Stimulated activated CD4-positive, alpha-beta T cell treated with anti-CD3 and anti-CD28 coated beads, Interleukin-4, amount 100 ng/mL, for 24 hours (primary cell): ENCODE results near the gene ZAR1L.

Experiments used
- DNase-seq: peaks from one replicate; pipeline ENCODE4 v3.0.0-alpha.2; 2020

ZAR1L gene

DNA sequence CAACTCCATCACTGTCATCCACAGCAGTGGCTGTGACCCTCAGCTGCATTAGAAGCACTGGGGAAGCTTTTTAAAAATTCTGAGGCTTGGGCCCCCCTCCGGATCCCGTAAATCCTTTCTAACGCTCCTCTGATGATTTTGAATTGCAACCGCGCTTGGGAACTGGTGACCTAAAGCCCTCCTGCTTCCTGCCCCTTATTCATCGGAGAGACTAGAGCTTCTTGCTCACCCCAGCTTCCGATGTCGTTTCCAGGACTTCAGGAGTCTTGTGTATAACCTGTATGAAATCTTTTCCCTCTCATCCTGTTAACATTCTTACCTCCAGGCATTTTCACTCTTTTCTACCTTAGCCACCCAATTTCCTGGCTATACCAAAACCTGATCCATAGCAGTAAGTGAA lies 14.8 kb downstream of the ZAR1L start:
- DNase-seq: no peak

DNA sequence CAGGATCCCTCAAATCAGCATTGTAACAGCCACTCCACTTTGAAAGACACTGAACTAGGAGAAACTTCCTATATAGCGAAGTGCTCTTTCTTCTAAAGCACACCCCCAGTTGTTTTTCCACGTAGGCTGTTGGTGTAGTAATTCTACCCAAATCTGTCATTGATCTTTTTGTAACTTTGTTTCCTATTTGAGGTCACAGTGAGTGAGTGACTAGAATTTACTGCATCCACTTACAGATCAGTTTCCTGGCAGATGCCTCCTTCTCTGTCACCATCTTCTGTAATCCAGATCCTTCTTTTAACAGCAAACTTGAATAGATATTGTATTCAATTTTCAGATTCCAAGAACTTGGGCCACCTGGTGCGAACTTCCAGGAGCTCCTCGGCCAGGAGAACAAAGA lies 15.3 kb downstream of the ZAR1L start:
- DNase-seq: no peak

- no peak for DNase-seq
Measured at GRCh38 chr13:32298695-32299094, 16.5 kb downstream of the ZAR1L start.

DNA sequence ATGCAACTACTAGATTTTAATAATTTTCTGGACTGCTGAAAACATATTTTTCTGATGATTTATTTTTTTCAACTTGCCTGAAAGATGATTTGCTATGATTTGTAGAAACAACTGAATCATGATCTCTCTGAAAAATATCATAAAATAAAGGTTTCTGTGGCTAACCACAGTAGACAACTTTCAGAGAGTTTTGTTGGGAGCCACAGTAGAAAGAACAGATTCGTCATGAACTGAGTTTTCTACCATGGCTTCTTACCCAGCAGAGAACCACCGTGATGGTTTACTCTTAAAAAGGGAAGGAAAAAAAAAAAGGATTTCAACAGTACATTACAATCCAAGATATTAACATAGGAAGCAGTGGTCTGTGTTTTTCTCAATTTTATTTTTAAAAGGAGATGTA lies 18.0 kb downstream of the ZAR1L start:
- no peak for DNase-seq

GRCh38 chr13:32285633-32285965 lies 29.6 kb downstream of the ZAR1L start:
- no peak for DNase-seq

DNA sequence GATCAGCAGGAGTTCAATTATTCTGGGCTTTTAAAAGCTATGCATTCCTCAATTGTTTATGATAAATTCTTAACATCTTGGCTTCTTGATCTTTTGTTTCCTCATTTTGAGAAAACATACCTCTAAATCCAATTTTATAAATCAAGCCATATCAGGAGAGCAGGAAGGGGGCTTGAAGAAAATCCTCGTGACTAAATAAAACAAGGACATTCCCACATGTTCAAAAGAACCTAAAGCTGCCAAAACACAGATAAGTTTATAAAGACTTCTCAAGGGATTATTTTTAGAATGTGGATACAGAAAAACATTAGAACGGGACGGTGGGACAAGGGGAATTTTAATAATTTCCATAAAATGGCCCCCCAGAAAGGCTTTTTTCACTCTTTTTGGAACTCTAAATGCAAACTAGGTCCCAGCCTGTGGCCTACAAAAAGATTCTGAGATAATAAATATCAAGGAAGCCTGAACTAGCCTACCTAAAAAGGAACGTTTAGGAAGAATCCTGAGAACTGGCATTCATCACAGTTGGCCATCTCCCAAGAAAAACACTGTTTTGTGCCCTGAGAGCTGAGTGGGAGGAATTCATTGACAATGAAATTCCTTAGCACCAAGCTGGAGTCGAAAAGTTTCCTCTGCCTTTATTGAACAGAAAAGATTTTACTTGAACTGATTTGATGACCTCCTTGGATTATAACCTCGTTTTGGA lies 30.1 kb downstream of the ZAR1L start:
- no peak for DNase-seq

DNA sequence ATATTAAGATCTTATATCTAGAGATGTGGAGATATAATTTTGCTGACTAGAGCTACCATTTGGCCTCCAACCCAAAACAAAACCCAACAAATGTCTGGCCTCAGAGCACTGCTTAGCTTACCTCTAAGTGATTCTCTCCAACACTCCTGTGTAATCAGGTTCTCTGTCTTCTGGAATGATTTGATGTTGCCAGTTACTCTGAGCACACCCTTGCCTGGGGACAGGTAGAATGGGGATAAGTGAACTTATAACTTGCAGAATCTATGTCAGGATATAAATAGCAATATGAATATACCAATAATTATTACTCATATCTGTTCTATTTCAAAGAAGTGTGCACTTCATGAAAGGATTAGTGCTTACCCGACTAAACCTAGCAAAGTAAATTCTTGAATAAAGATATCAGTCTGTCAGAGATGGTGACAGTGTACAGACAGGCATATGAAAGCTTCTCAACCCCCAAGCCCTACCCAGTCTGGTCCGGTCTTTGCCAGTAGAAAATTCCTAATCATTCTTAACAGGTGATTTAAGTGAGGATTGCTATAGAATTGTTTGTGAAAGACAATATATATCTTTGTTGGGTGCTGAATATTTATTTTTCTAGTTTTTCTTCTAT lies 33.0 kb downstream of the ZAR1L start:
- no peak for DNase-seq

GRCh38 chr13:32281096-32281495 lies 34.1 kb downstream of the ZAR1L start:
- no peak for DNase-seq

DNA sequence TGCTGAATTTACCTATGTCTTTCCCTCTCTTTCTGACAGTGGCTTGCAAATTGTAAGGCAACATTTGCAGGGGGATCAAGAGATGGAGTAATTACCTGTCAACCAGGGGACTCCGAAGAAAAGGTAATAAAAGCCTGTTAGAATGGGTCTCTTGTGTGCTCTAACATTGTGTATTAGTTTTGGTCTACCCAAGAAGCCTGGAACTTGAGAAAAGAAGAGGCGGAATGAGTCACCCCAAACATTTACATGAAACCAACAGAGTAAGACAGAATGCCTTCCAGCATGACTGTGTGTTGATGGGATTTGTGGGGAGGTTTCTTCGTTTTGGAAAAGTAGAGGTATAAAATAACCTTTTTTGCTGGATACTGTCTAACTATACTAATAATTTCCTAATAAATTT lies 36.7 kb downstream of the ZAR1L start:
- no peak for DNase-seq

- no peak for DNase-seq
Measured at GRCh38 chr13:32277839-32278238, 37.3 kb downstream of the ZAR1L start.

DNA sequence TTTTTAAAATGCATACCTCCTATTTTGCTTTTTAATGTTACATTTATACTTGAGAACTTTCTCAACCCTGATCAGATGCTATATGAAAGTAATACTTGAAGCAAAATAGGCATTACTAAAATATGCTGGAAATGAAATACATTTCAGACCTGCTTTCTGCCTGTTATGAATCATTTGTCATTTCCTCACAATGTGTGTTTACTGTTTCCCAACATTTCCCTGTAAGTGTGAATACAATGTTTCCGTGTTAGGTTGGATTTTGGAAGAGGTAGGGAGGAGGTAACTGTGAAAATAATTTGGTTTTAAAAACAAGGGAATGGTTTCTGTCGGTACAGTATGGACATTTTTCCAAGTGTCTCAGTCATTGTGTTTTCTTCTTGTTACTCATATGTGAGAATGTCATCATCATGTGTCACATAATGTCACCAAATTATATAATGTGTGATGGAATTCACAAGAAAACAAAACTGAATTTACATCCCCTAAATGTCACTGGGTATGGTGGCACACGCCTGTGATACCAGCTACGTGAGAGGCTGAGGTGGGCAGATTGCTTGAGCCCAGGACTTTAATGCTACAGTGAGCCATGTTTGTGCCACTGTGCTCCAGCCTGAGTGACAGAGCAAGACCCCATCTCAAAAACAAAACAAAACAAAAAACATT lies 43.0 kb downstream of the ZAR1L start:
- DNase-seq: no peak

DNA sequence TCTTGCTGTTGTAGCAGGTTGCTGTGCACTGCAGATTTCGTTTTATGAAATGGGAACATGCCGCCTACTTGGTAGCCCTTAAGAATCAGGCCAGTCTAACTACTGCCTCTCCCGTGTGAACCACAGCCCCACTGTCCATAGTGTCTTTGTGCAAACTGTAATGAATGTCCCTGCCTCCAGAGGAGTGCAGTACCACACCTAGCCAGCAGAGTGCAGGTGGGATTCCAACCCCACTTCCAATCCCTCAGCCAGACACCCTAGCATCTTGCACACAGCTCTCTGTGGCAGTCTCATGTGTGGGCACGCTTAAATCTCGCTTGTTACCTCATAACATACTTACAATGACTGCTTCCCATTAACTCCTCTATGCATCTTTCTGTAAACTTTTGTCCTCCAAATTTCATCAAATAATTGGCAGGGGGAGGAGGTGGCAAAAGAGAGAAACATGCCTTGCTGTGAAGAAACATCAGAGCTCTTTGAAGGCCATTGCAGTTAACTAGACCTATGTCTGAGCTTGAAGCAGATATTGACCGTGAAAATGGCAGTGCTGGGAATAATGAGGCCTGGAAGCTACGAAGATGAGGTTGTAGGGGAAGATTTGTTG lies 47.2 kb downstream of the ZAR1L start:
- DNase-seq: peak; percentile 54

GRCh38 chr13:32266130-32266529 lies 49.0 kb downstream of the ZAR1L start:
- no peak for DNase-seq

DNA sequence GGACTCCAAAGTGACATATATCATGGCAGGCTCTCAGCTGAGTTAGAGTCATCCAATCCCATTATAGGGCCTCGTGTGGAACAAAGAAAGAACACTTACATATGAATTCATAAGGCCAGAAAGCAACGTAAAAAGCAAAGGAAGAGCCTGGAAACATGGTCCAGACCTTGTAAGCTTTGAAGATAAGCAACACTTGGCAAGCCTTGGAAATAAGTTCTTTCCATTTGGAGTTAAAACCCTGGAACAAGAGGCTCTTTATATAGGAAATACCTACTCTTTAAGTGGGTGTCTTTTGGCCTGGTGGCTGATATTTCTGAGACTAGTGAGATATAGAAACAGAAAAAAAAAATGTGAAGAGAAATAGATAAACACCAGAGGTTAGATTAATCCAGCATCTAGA lies 49.4 kb downstream of the ZAR1L start:
- no peak for DNase-seq

GRCh38 chr13:32264407-32264806 lies 50.8 kb downstream of the ZAR1L start:
- no peak for DNase-seq

DNA sequence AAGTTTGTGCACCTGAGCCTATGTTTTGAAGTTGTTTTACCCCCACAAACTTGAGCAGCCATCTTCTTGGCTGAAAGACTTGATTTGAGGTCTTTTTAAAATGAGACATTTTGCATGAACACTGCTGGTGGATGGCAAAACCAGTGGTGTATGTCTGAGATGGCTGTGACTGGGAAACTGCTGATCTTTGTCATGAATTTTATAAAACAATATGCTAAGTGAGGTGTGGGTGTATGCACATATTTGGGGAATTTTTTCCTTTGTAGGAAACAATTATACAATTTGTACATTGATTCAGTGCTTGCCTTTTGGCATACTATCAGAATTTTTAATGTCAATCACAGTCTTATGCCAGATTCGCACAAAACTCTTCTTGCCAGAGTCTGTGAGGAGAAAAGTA lies 52.5 kb downstream of the ZAR1L start:
- DNase-seq: no peak

GRCh38 chr13:32262165-32262564 lies 53.0 kb downstream of the ZAR1L start:
- no peak for DNase-seq

DNA sequence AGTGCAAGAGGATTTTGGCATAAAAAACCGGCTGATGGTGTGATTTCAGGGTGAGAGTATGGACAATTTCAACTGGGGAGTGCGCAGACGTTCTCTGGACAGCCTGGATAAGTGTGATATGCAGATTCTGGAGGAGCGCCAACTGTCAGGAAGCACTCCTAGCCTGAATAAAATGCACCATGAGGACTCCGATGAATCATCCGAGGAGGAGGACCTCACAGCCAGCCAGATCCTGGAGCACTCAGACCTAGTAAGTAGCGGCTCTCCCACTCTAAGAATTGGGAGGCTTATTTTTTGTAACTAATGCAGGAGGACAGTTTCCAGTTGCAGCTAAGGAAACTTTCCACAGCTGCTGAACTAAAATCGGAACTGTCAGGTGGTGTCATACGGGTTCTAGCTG lies 53.6 kb downstream of the ZAR1L start:
- no peak for DNase-seq

GRCh38 chr13:32259116-32259515 lies 56.0 kb downstream of the ZAR1L start:
- no peak for DNase-seq

GRCh38 chr13:32257649-32258048 lies 57.5 kb downstream of the ZAR1L start:
- no peak for DNase-seq

- no peak for DNase-seq
Measured at GRCh38 chr13:32256243-32256642, 58.9 kb downstream of the ZAR1L start.

- no peak for DNase-seq
Measured at GRCh38 chr13:32255724-32256109, 59.4 kb downstream of the ZAR1L start.

GRCh38 chr13:32254916-32255723 lies 60.0 kb downstream of the ZAR1L start:
- no peak for DNase-seq
